Gastrocnemius medialis (tissue), 4 donors: ENCODE measurements around the gene TACC3. TPM values are rescaled to one million over a fixed set of nuclear protein-coding genes. Genes with fewer than 3 reads are reported as not detected.

ENCODE experiments used
- ATAC-seq, 2 donors: fragments of 150-250 bp; one replicate each; pipeline ENCODE4 v1.9.1; 2016
- DNase-seq, 2 donors: peaks; one replicate each; pipeline ENCODE4 v3.0.0-alpha.2; 2019
- H3K27ac ChIP-seq, 4 donors: fragments of 200-600 bp; sonication (generic); 1 replicate in 1 of 4; 2 replicates in 3 of 4; pipeline ENCODE4 v1.5.1; 2016 to 2018; ENCODE audit warnings: mild to moderate bottlenecking in 2 of 4, moderate library complexity in 1 of 4
- H3K27me3 ChIP-seq, 3 donors: fragments of 200-600 bp; sonication (generic) in 2 of 3; 1 replicate in 1 of 3; 2 replicates in 2 of 3; pipeline versions ENCODE4 v1.5.1 to v1.6.0; 2016 to 2019; ENCODE audit warnings: mild to moderate bottlenecking in 1 of 3, moderate library complexity in 1 of 3
- H3K36me3 ChIP-seq, 2 donors: fragments of 200-600 bp; sonication (generic) in 1 of 2; one replicate each; pipeline ENCODE4 v1.5.1; 2017 to 2018
- H3K4me1 ChIP-seq, 2 donors: fragments of 200-600 bp; sonication (generic) in 1 of 2; one replicate each; pipeline ENCODE4 v1.5.1; 2016 to 2017; ENCODE audit warnings: mild to moderate bottlenecking in 2 of 2
- H3K4me3 ChIP-seq, 4 donors: fragments of 200-600 bp; sonication (generic) in 3 of 4; 1 replicate in 1 of 4; 2 replicates in 3 of 4; pipeline ENCODE4 v1.5.1; 2016 to 2019; ENCODE audit warnings: mild to moderate bottlenecking in 2 of 4
- H3K9me3 ChIP-seq, 3 donors: fragments of 200-600 bp; sonication (generic) in 2 of 3; 1 replicate in 1 of 3; 2 replicates in 2 of 3; pipeline ENCODE4 v1.5.1; 2016 to 2019
- POLR2A ChIP-seq, 2 donors: fragments of 450-650 bp; IDR thresholded peaks; one replicate each; pipeline ENCODE4 v1.6.1; 2017; ENCODE audit warnings: antibody characterized with exemption in 2 of 2, mild to moderate bottlenecking in 2 of 2, moderate library complexity in 2 of 2
- in situ Hi-C, 4 donors: fragments of 200-750 bp; cut with MboI; loops; one replicate each; pipeline versions ENCODE4 v1.15.0 to v1.8.0; 2017; ENCODE audit warnings: low sequenced_read_pairs in 4 of 4
- intact Hi-C: fragments of 100-400 bp; cut with DNase I; formaldehyde crosslinking; loops from one replicate; pipeline ENCODE4 v1.15.1; 2023; ENCODE audit warnings: low total_unique reads
- total RNA-seq, 4 donors: library from RNA; depleted of rRNA; stranded (reverse); fragments of >200 nt; gene quantifications; one replicate each; pipeline versions ENCODE4 v1.1.0 to v1.2.3, GENCODE V29; 2016
- TF ChIP-seq, protein P1 (sequence below), 5 experiments: fragments of 450-650 bp in 3 of 5; fragments of 200-600 bp in 2 of 5; sonication (generic) in 2 of 5; IDR thresholded peaks in 4 of 5; conservative IDR thresholded peaks in 1 of 5; 1 replicate in 4 of 5; 2 replicates in 1 of 5; pipeline ENCODE4 v1.5.1; 2016 to 2019; ENCODE audit warnings: antibody characterized with exemption in 5 of 5, mild to moderate bottlenecking in 3 of 5, moderate library complexity in 3 of 5

The TACC3 gene
- total RNA-seq, 4 donors from 2014 or later, result 1.5 to 3.2 (median 1.9) TPM

DNA sequence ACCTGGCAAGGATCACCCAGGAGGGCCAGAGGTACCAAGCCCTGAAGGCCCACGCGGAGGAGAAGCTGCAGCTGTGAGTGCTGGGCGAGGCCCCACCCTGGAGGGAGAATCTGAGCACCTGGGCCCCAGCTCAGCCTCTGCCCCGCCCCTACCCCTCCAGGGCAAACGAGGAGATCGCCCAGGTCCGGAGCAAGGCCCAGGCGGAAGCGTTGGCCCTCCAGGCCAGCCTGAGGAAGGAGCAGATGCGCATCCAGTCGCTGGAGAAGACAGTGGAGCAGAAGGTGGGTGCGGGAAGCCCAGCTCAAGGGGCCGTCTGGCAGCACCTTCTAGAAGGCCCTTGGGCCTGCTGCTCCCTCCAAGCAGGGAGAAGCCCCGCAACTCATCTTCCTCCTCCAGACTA, 23.2 kb downstream of the TACC3 start:
- intact Hi-C loops (no loop called here), in situ Hi-C loops (loop anchor here (10.0 to 25.0 kb wide), 3 partner anchors 143 to 160 kb away; no protein-coding TSS in a partner anchor)
- ATAC-seq (no peak), DNase-seq (no peak)
- TF ChIP-seq, protein P1, sequence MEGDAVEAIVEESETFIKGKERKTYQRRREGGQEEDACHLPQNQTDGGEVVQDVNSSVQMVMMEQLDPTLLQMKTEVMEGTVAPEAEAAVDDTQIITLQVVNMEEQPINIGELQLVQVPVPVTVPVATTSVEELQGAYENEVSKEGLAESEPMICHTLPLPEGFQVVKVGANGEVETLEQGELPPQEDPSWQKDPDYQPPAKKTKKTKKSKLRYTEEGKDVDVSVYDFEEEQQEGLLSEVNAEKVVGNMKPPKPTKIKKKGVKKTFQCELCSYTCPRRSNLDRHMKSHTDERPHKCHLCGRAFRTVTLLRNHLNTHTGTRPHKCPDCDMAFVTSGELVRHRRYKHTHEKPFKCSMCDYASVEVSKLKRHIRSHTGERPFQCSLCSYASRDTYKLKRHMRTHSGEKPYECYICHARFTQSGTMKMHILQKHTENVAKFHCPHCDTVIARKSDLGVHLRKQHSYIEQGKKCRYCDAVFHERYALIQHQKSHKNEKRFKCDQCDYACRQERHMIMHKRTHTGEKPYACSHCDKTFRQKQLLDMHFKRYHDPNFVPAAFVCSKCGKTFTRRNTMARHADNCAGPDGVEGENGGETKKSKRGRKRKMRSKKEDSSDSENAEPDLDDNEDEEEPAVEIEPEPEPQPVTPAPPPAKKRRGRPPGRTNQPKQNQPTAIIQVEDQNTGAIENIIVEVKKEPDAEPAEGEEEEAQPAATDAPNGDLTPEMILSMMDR (IDR thresholded peaks at IDR 0.05 in 4 of 5, conservative IDR thresholded peaks at IDR 0.05 in 1 of 5), result no peak
- no peak for TF ChIP-seq POLR2A (IDR thresholded peaks at IDR 0.05)
- Histone ChIP-seq H3K4me3 (no peak overlapping the region), H3K4me1 (no peaks in the 10 kb centered on the region), H3K27me3 (no peaks in the 10 kb centered on the region), H3K27ac (no peak overlapping the region), H3K36me3 (peaks cover 0 to 5% of the 10 kb centered on the region in 2 donors), H3K9me3 (no peaks in the 10 kb centered on the region)

DNA sequence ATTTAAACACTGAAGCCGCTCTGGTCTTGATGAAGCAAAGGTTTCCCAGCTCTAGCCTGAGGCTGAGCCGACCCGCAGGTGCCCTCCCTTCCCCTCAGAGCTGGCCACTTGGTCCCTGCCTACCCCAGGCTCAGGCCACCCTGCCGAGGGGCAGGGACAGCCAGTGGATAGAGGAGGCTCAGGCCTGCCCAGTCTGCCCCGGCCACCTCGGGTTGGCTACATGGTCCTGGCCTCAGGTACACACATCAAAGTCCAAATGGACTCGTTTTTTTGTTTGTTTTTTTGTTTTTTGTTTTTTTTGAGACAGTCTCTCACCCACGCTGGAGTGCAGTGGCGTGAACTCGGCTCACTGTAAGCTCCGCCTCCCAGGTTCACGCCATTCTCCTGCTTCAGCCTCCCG, 23.8 kb downstream of the TACC3 start:
- Histone ChIP-seq H3K27ac (no peak overlapping the region), H3K9me3 (no peaks in the 10 kb centered on the region), H3K4me1 (no peaks in the 10 kb centered on the region), H3K4me3 (no peak overlapping the region), H3K27me3 (no peaks in the 10 kb centered on the region), H3K36me3 (peaks cover 0 to 5% of the 10 kb centered on the region in 2 donors)
- TF ChIP-seq, protein P1 (IDR thresholded peaks at IDR 0.05 in 4 of 5, conservative IDR thresholded peaks at IDR 0.05 in 1 of 5), result no peak
- DNase-seq (no peak), ATAC-seq (no peak)
- in situ Hi-C loops, result loop anchor here (10.0 to 25.0 kb wide), 3 partner anchors 142 to 160 kb away; no protein-coding TSS in a partner anchor
- intact Hi-C loops, result no loop called here

DNA sequence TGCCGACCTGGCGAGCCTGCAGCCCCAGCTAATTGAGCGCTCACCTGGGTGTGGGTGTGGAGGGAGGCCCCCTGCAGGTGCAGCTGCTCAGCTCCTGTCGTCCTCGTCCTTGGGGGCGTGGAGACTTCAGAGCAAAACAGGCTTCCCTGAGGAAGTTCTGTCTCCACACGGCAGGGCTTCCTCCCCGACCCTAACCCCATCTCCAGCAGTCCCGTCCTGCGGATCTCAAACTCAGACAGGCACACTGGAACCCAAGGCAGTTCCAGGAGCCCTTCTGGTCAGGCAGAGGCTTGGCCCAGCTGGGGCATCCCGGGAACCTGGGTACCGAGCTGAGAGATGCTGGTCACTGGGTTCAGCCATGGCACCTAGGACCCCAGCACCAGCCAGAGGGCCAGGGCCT, 24.4 kb downstream of the TACC3 start:
- no peaks in the 10 kb centered on the region for H3K27me3 ChIP-seq
- no peak overlapping the region for H3K27ac ChIP-seq

DNA sequence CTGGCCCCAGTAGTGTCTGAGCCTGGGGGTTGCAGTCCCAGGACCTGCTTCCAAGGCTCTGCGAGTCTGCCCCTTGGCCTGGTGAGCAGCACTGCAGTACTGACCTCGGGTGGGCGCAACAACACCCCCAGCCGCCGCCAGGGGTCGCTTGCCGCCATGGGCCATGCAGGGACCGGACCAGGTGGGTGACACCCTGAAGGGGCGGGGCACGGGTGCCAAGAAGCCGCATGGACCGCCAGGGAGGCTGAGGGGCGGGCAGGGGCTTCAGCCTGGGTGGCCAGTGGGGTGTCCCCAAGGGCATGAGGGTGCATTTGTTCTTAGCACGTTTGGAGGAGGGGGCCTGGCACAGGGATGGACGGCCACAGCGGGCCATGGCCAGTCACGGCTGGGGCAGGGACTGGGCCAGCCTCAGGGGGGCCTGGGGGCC, 25.0 kb downstream of the TACC3 start:
- no peaks in the 10 kb centered on the region for H3K4me1 ChIP-seq
- H3K9me3 ChIP-seq, result no peaks in the 10 kb centered on the region
- H3K36me3 ChIP-seq, result no peaks in the 10 kb centered on the region
- peak in 1 of 2 donors; percentile 63 for ATAC-seq
- in situ Hi-C loops (loop anchor here (10.0 to 25.0 kb wide), 3 partner anchors 141 to 159 kb away; no protein-coding TSS in a partner anchor), intact Hi-C loops (loop anchor here (1.0 to 2.0 kb wide), 2 partner anchors 65 to 153 kb away; no protein-coding TSS in a partner anchor)
- DNase-seq, result peak in 1 of 2 donors; percentile 41
- no peak overlapping the region for H3K4me3 ChIP-seq
- H3K27ac ChIP-seq, result no peak overlapping the region
- TF ChIP-seq POLR2A (IDR thresholded peaks at IDR 0.05), result no peak
- TF ChIP-seq, protein P1 (IDR thresholded peaks at IDR 0.05 in 4 of 5, conservative IDR thresholded peaks at IDR 0.05 in 1 of 5), result peak; percentile 59 to 87 (median 76)
- no peaks in the 10 kb centered on the region for H3K27me3 ChIP-seq

More for the DNA sequence above, 24.4 kb downstream of the TACC3 start:
- intact Hi-C loops (loop anchor here (1.0 to 2.0 kb wide), 2 partner anchors 65 to 154 kb away; no protein-coding TSS in a partner anchor), in situ Hi-C loops (loop anchor here (10.0 to 25.0 kb wide), 3 partner anchors 142 to 159 kb away; no protein-coding TSS in a partner anchor)
- no peaks in the 10 kb centered on the region for H3K4me1 ChIP-seq
- DNase-seq, result no peak
- no peak overlapping the region for H3K4me3 ChIP-seq
- ATAC-seq, result no peak
- peaks cover 0 to 3% of the 10 kb centered on the region in 2 donors for H3K36me3 ChIP-seq
- H3K9me3 ChIP-seq, result no peaks in the 10 kb centered on the region
- TF ChIP-seq POLR2A (IDR thresholded peaks at IDR 0.05), result no peak
- TF ChIP-seq, protein P1 (IDR thresholded peaks at IDR 0.05 in 4 of 5, conservative IDR thresholded peaks at IDR 0.05 in 1 of 5), result no peak
